H7 (cell line): Measurements from ENCODE around the gene SOX5. TPM values are rescaled to one million over a fixed set of nuclear protein-coding genes. Genes with fewer than 3 reads are reported as not detected.
"Not testable (repeated sequence)": the region's sequence is repeated elsewhere in the genome, so short reads cannot be mapped to it uniquely, and the experiment has no call there.

ENCODE experiments used
- DNase-seq: peaks from one replicate; pipeline ENCODE4 v3.0.0; 2012
- H3K27me3 ChIP-seq: 2 replicates; pipeline ENCODE4 v1.6.0; 2011; ENCODE audit warnings: mild to moderate bottlenecking, low read length; ENCODE audit not compliant: control insufficient read depth, insufficient read depth
- H3K36me3 ChIP-seq: replicated peaks from 2 replicates; pipeline ENCODE4 v1.5.1; 2011; ENCODE audit warnings: low read length; ENCODE audit not compliant: control insufficient read depth, insufficient read depth
- H3K4me3 ChIP-seq: 2 replicates; pipeline ENCODE4 v1.5.1; 2011; ENCODE audit warnings: low read depth, mild to moderate bottlenecking, control low read depth, low read length, moderate library complexity; ENCODE audit not compliant: insufficient read depth
- total RNA-seq: library from RNA; depleted of rRNA; stranded (reverse); fragments of >200 nt; shearing (Covaris generic); gene quantifications from 2 replicates; pipeline ENCODE4 v1.2.3, GENCODE V29; 2014

SOX5 gene
- total RNA-seq, 1 experiment from 2014 or later, result 3.3 TPM

DNA sequence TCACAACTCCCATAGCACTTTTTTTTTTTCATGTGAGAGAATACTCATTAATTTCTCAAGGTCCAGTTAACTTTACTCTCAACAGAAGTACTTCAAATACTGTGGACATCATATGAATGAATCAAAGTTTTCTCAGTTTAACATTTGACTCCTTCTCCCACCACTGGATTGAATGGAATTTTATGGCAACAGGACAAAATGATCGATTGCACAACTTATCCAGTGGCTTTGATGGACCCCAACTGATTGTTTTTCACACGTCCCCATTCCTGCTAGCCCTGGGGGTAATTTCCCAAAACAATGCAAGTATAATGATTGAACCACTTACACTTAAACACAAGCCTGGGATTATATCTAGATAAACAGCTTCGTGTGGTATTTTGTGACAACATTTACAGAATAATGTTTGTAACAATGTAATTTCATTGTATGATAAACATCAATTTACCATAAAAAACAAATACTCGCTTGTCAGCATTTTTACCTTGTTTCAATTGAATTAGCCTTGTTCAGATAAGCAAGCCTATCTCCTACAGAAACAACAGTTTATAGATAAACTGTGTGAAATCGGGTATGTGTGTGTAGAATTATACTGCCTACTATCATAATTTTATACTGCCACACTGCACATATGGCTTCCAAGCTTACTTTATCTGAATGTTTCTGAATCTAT, 60.9 kb downstream of the SOX5 start:
- DNase-seq, result no peak
- H3K4me3 ChIP-seq, result no peak overlapping the region
- H3K36me3 ChIP-seq, result no peaks in the 10 kb centered on the region
- no peaks in the 10 kb centered on the region for H3K27me3 ChIP-seq

DNA sequence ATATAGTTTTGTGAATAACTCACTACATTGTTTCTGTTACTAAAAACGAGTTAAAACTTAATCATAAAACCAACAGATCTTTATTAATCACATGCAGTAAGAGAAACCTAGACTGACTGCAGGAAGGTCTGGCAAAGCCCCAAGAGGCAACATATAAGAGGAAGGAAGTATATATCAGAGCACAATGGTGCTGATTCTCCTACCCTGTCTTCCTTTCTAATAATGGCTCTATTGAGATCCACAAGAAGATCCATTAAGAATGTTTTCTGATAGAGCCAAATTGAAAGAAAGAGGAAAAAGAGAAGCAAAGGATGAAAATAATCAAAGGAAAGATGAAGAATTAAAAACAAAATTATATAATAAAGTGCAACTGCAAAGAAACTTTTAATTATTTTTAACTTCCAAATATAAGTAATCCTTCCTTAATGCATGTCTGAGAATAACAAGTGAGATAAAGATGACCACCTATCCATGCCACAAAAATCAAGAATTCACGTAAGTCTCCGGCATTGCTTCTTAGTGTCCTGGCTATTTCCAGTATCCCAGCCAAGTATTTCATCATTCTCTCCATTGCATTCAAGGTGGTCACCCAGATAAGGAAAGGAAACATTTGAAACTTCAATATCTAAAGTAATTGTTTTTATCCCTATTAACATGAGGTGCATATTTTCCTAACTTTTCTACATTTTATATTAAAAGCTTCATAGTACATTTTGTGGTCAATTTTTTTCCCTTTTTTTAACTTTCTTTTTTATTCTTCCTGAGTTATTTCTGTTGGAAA, 62.2 kb downstream of the SOX5 start:
- DNase-seq, result no peak
- H3K27me3 ChIP-seq, result no peaks in the 10 kb centered on the region
- no peak overlapping the region for H3K4me3 ChIP-seq
- H3K36me3 ChIP-seq, result no peaks in the 10 kb centered on the region

DNA sequence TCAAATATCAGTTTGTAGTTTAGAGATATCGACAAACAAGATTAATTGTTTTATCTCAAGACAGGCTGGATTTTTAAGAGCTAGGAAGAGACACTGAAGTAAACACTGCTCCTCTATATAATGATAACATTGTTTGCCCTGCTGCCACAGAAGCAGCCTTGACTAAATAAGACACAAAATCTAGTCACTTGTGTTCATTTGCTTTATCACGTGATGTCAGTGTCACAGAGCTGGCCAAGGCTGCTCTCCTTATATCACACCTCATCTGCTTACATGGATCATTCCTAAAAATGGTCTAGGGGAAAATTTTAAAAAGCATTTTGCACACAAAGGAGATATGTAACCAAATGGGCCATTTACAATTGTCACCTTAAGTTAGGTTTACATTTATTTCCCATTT, 64.1 kb downstream of the SOX5 start:
- Histone ChIP-seq H3K36me3 (no peaks in the 10 kb centered on the region), H3K27me3 (no peaks in the 10 kb centered on the region), H3K4me3 (no peak overlapping the region)
- DNase-seq, result no peak

DNA sequence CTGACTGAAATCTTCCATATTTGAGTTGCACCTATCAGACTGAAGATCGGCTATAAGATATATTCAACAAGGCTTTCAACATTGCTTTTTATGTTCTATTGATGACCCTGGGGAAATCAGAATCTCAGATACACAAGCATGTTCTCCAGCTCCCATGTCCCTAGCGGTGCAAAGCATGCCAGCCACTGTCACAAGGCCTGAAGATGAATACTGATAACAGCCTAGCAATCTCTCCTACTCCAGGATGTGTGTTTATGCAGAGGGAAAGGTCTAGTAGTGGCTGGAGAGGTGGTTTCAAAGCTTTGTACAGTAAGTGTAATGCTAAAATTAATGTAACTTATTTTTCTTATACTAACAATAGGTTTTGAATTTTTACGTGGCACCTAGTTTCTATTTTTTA, 64.6 kb downstream of the SOX5 start:
- no peak overlapping the region for H3K4me3 ChIP-seq

DNA sequence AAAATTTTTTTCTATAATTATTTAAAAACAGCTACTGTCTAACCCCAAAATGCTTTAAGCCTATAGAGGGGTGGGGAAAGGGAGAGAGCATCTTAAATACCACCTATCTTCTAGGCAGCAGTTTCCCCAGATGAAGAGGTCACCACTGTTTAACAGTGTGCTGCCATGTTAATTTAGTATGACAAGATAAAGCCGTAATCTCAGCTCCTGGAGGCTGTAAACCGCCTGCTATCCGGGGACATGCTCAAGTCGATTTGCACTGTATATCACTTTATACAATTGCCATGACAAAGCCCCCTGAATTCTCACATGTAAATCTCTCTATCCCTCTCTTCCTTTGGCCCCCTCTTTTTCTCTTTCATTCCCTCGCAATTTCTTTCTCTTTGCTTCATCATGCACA, 68.5 kb downstream of the SOX5 start:
- H3K36me3 ChIP-seq, result no peaks in the 10 kb centered on the region

More for the DNA sequence above, 64.6 kb downstream of the SOX5 start:
- DNase-seq, result no peak
- H3K27me3 ChIP-seq, result no peaks in the 10 kb centered on the region
- H3K36me3 ChIP-seq, result no peaks in the 10 kb centered on the region

DNA sequence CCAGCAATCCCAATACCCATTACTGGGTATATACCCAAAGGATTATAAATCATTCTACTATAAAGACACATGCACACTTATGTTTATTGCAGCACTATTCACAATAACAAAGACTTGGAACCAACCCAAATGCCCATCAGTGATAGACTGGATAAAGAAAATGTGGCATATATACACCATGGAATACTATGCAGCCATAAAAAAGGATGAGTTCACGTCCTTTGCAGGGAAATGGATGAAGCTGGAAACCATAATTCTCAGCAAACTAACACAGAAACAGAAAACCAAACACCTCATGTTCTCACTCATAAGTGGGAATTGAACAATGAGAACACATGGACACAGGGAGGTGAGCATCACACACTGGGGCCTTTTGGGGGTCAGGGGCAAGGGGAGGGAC, 72.9 kb downstream of the SOX5 start:
- not testable (repeated sequence) for H3K4me3 ChIP-seq, H3K36me3 ChIP-seq, H3K27me3 ChIP-seq, DNase-seq

More for the DNA sequence above, 68.5 kb downstream of the SOX5 start:
- no peak for DNase-seq
- H3K4me3 ChIP-seq, result no peak overlapping the region
- no peaks in the 10 kb centered on the region for H3K27me3 ChIP-seq

DNA sequence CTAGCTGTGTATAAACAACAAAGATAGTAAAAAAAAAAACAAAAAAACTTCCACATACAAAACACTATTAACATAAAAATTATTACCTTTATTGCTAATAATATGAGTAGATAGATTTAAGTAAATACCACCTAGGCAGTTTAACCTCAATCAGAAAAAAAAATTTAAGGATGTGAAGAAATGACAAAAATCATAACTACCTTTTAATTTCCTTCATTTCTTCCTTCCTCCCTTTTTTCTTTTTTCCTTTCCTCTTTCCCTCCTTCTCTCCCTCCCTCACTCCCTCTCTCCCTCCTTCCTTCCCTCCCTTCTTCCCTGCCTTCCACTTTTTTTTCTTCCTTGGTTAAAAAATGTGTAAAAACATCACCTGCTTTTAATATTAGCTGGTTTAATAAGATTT, 81.7 kb downstream of the SOX5 start:
- Histone ChIP-seq H3K27me3 (no peaks in the 10 kb centered on the region), H3K4me3 (no peak overlapping the region), H3K36me3 (no peaks in the 10 kb centered on the region)
- DNase-seq, result no peak

DNA sequence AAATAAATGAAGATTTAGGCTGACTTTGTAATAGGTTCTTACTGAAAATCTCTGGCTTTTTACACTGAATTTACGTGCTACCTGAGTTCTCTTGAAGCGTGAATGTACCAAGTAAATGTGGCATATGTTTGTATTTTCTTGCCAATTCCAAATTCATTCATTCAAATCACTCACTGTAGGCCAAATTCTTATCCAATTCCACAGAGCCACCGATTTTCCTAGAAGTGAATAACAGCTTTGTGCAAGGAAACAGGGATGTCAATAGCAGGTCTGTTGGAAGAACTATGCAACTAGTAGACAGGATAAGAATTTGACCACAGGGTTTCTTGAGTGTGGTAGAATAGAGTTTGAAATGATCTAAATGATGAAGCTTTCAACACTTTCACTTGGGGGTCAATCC, 86.8 kb downstream of the SOX5 start:
- H3K27me3 ChIP-seq, result no peaks in the 10 kb centered on the region
- no peak overlapping the region for H3K4me3 ChIP-seq
- H3K36me3 ChIP-seq, result no peaks in the 10 kb centered on the region
- no peak for DNase-seq

DNA sequence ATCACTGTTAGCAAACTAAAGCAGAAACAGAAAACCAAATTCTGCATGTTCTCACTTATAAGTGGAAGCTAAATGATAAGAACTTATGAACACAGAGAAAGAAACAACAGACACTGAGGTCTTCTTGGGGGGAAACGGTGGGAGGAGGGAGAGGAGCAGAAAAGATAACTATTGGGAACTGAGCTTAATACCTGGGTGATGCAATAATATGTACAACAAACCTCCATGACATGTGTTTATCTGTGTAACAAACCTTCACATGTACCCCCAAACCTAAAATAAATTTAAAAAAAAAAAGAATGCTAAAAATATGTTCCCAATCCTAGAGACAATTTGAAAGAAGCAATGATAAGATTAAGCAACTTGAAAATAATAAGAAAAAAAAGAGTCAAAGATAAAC, 89.5 kb downstream of the SOX5 start:
- no peaks in the 10 kb centered on the region for H3K36me3 ChIP-seq
- no peak overlapping the region for H3K4me3 ChIP-seq
- no peak for DNase-seq
- H3K27me3 ChIP-seq, result no peaks in the 10 kb centered on the region

DNA sequence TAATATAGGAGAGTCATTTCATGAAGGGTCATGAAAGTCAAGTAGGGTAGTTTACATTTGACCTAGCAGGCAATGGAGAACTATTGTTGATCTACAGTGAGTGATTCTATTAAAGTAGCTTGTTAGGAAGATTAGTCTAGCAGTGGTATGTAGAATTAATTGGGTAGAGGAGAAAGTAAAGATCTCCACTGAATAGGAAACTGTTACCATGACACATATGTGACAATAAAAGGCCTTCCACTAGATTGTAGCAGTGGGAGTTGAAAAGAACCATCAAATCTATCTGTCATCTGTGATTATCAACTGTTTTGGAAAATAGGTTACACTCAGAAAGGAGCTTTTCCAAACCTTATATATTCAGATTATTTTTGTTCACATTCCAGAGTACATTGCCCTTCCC, 92.3 kb downstream of the SOX5 start:
- Histone ChIP-seq H3K27me3 (no peaks in the 10 kb centered on the region), H3K4me3 (no peak overlapping the region), H3K36me3 (no peaks in the 10 kb centered on the region)
- DNase-seq, result no peak

DNA sequence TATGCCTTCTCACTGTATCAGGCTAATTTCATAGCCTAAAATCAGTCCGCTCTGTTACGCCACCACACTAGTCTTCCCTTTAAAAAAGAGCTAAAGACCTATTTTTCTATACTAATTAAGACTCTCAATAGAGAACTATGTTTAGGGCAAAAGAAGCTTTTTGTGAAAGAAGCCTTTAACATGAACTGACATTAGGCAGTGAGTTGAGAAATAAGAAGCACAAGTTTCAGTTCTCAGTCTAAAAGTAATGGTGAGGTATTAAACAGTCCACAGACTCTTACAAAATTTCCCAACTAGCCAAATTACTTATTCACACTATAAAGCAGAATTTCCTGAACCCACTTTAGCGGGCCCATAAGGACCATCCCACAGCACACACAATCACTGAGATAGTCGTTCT, 93.7 kb downstream of the SOX5 start:
- H3K4me3 ChIP-seq, result no peak overlapping the region
- H3K36me3 ChIP-seq, result no peaks in the 10 kb centered on the region
- no peak for DNase-seq
- no peaks in the 10 kb centered on the region for H3K27me3 ChIP-seq

DNA sequence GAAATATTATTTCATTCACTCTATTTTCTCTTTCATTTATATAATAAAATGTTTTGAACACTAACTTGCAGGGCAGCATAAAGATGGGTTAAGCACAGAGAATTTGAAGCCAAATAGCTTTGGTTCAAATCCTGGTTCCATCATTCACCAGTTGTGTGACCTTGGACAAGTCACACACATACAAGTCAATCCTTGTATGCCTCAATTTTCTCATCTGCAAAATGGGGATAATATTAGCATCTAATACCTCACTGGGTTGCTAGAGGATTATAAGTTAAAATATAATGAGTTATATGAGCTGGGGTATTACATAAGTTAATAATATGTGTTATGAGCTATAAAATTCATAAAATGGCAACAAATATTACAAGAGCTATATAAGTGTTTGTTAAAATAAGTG, 94.9 kb downstream of the SOX5 start:
- Histone ChIP-seq H3K27me3 (no peaks in the 10 kb centered on the region), H3K36me3 (no peaks in the 10 kb centered on the region), H3K4me3 (no peak overlapping the region)
- no peak for DNase-seq

DNA sequence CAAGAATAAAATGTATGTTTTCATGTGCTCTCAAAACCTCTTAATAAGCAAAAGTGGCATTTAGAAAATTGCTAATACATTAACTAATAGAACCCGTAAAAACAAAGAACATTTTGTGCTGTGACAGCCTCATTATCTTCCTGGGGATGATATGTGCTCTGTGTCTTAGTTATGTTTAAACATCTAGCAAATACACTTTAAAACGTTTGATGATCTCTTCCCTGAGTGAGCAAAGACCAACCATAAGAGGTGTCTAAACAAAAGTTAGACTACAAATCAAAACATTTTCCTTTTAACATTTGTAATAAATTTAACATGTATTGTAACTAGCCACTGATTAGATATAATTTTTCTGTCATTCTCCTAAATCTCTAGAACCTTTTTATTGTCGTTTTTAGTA, 95.8 kb downstream of the SOX5 start:
- no peak for DNase-seq
- no peak overlapping the region for H3K4me3 ChIP-seq
- no peaks in the 10 kb centered on the region for H3K36me3 ChIP-seq

DNA sequence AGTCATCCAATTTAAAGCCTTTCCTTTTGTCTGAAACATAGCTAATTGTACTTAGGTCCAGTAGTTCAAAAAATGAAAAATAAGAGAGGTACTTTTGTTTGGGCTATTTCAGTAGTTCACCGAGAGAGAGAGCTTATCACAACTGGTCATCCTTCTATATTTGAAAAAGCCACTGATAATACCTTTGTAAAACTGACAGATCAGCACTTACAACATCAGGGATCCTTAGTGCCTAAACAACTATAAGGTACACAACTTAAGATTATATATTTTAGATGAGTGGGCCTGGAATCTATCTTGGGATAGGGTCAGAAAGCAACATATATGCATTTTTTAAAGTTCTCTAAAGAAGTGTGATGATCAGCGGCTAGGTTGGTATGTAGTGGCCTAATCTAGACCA, 97.9 kb downstream of the SOX5 start:
- DNase-seq, result no peak
- Histone ChIP-seq H3K36me3 (no peaks in the 10 kb centered on the region), H3K27me3 (no peaks in the 10 kb centered on the region)

More for the DNA sequence above, 95.8 kb downstream of the SOX5 start:
- H3K27me3 ChIP-seq, result no peaks in the 10 kb centered on the region

DNA sequence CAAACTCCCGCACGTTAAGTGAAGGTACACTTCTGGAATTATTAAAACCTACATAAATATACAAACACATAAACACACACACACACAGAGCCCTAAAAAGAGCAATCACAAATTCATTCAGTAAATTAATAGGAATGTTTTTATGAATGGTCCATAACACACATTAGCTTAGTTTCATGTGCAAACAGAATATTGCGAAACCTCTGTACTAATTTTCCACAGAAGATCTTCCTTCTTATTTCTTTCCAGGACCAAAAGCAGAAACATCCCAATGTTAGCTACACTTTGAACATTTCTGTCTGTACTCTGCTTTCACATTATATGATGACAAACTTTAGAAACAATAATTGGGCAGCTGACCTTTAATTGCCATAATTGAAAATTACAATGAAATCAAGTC, 101.6 kb downstream of the SOX5 start:
- no peak for DNase-seq
- Histone ChIP-seq H3K36me3 (no peaks in the 10 kb centered on the region), H3K4me3 (no peak overlapping the region), H3K27me3 (no peaks in the 10 kb centered on the region)

More for the DNA sequence above, 97.9 kb downstream of the SOX5 start:
- H3K4me3 ChIP-seq, result no peak overlapping the region
